ENCODE data around the gene PARP2.
"Not testable (repeated sequence)": the region's sequence is repeated elsewhere in the genome, so short reads cannot be mapped to it uniquely, and the experiment has no call there.

PARP2 gene

GRCh38 chr14:20343092-20343861 lies at the start of gene PARP2:
Gene PARP2, plus strand, starts transcription at chr14:20343635. Its CDS starts 7 bp downstream, at chr14:20343642.
- DNase-seq (ENCODE audit: low spot score), result peak; percentile 96

GRCh38 chr14:20294636-20295035 lies 48.8 kb upstream of the PARP2 start:
- no peak for DNase-seq (ENCODE audit: low spot score)

- DNase-seq (ENCODE audit: low spot score), result no peak
These were observed 48.4 kb upstream of the PARP2 start for GRCh38 chr14:20295067-20295466.

- no peak for DNase-seq (ENCODE audit: low spot score)
These were observed 41.2 kb upstream of the PARP2 start for GRCh38 chr14:20302042-20302755.

GRCh38 chr14:20305265-20306078 lies 38.0 kb upstream of the PARP2 start, which contains the start of gene TTC5:
Gene TTC5, minus strand, starts transcription at chr14:20305951. Its CDS starts 14 bp downstream, at chr14:20305937.
- peak; percentile 89 for DNase-seq (ENCODE audit: low spot score)

- no peak for DNase-seq (ENCODE audit: low spot score)
These were observed 37.4 kb upstream of the PARP2 start for GRCh38 chr14:20306079-20306423.

- DNase-seq (ENCODE audit: low spot score), result no peak
These were observed 29.4 kb upstream of the PARP2 start for GRCh38 chr14:20314026-20314425.

GRCh38 chr14:20317720-20318119 lies 25.7 kb upstream of the PARP2 start:
- no peak for DNase-seq (ENCODE audit: low spot score)

GRCh38 chr14:20327005-20327869 lies 16.2 kb upstream of the PARP2 start:
- DNase-seq (ENCODE audit: low spot score), result peak; percentile 81

- no peak for DNase-seq (ENCODE audit: low spot score)
These were observed 14.7 kb upstream of the PARP2 start for GRCh38 chr14:20328705-20329104.

GRCh38 chr14:20329355-20329754 lies 14.1 kb upstream of the PARP2 start:
- no peak for DNase-seq (ENCODE audit: low spot score)

- no peak for DNase-seq (ENCODE audit: low spot score)
These were observed 12.3 kb upstream of the PARP2 start for GRCh38 chr14:20331053-20331613.

- no peak for DNase-seq (ENCODE audit: low spot score)
These were observed 11.0 kb upstream of the PARP2 start for GRCh38 chr14:20332431-20332787.

- peak; percentile 64 for DNase-seq (ENCODE audit: low spot score)
These were observed 10.5 kb upstream of the PARP2 start, which contains the start of gene CCNB1IP1 for GRCh38 chr14:20332788-20333493. Gene CCNB1IP1, minus strand, starts transcription at chr14:20333279. Its CDS starts 16,756 bp downstream, at chr14:20316523.

GRCh38 chr14:20333494-20333841 lies 10.0 kb upstream of the PARP2 start:
- DNase-seq (ENCODE audit: low spot score), result no peak

GRCh38 chr14:20334017-20334416 lies 9.4 kb upstream of the PARP2 start:
- DNase-seq (ENCODE audit: low spot score), result no peak

- DNase-seq (ENCODE audit: low spot score), result not testable (repeated sequence)
These were observed 2.4 kb upstream of the PARP2 start for GRCh38 chr14:20341032-20341431.

- no peak for DNase-seq (ENCODE audit: low spot score)
These were observed 1.8 kb upstream of the PARP2 start for GRCh38 chr14:20341646-20342045.

GRCh38 chr14:20343862-20344220 lies 406 bp downstream of the PARP2 start:
- no peak for DNase-seq (ENCODE audit: low spot score)

GRCh38 chr14:20345366-20345765 lies 1.9 kb downstream of the PARP2 start:
- no peak for DNase-seq (ENCODE audit: low spot score)

- DNase-seq (ENCODE audit: low spot score), result no peak
These were observed 3.3 kb downstream of the PARP2 start for GRCh38 chr14:20346713-20347112.
